ENCODE measurements around the gene CDR2L.
"Not testable (repeated sequence)": the region's sequence is repeated elsewhere in the genome, so short reads cannot be mapped to it uniquely, and the experiment has no call there.

CDR2L gene

GRCh38 chr17:75036643-75037268 lies 49.3 kb downstream of the CDR2L start:
- no peak for FAIRE-seq
- DNase-seq (ENCODE audit: low spot score) = no peak

DNA sequence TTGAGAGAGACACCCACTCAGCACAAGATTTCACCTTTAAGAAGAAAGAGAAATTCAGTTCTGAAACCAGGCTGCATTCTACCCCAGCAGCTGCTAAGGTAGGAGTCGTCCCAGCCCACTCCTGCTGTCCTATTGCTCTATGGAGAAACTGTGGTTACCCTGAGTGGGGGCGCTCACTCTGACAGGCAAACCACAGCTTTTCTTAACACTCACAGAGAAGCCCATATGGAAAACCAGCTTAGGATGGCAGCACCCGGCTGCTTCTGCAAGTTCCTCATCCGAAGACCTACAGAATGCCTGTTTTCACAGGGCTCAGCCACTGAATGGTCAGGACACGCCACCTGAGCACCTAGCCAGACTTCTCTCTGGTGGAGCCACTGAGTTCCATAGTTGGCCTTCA lies 51.8 kb downstream of the CDR2L start:
- FAIRE-seq = no peak
- no peak for DNase-seq (ENCODE audit: low spot score)

DNA sequence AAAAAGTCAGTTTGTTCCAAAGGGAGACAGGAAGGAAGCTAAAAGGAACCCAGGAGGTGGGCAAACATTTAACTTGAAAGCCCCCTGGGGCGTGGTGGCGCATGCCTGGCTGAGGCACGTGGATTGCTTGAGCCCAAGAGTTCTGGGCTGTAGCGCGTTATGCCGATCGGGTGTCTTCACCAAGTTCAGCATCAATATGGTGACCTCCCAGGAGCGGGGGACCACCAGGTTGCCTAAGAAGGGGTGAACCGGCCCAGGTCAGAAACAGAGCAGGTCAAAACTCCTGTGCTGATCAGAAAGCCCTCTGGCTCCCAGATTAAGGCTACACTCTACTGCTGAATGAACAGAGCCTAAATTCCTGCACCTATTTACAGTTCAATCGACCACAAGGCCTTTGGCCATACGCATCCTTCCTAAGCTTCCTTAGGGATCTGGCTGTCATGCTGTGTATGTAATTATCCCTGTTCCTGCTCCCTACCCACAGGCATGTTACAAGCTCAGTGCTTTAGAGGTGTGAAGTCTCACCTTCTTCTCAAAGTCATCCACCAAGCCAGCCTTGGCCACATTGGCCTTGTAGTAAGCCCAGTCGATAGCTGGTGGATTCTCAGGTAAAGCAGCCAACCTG lies 54.3 kb downstream of the CDR2L start:
- FAIRE-seq = no peak
- DNase-seq (ENCODE audit: low spot score) = no peak

DNA sequence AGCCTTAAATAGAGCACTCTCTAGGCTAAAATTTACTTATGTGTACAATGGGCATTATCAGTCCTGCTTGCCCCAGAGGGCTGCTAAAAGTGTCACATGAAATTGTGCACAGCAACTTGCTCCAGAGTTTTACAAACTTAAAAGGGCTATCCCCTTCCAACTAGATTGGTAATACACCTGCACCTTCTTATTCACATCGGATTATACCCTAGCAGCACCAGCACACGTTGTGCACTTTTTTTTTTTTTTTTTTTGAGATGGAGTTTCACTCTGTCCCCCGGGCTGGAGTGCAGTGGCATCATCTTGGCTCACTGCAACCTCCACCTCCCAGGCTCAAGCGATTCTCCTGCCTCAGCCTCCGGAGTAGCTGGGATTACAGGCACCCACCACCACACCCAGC lies 56.4 kb downstream of the CDR2L start:
- not testable (repeated sequence) for FAIRE-seq; DNase-seq (ENCODE audit: low spot score)

- DNase-seq (ENCODE audit: low spot score) (no peak), FAIRE-seq (no peak)
These were observed 57.3 kb downstream of the CDR2L start for GRCh38 chr17:75044716-75045115.

DNA sequence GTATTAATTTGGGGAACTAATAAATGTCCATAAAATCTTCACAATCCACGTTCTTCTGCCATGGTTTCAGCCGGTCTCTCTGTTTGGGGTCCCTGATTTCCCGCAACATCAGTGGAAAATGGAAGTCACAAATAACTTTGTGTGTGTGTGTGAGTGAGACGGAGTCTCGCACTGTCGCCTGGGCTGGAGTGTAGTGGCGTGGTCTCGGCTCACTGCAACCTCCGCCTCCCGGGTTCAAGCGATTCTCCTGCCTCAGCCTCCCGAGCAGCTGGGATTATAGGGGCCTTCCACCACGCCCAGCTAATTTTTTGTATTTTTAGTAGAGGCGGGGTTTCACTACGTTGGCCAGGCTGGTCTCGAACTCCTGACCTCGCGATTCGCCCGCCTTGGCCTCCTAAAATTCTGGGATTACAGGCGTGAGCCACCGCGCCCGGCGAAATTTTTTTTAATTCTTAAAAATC lies 58.5 kb downstream of the CDR2L start:
- DNase-seq (ENCODE audit: low spot score); FAIRE-seq: not testable (repeated sequence)

DNA sequence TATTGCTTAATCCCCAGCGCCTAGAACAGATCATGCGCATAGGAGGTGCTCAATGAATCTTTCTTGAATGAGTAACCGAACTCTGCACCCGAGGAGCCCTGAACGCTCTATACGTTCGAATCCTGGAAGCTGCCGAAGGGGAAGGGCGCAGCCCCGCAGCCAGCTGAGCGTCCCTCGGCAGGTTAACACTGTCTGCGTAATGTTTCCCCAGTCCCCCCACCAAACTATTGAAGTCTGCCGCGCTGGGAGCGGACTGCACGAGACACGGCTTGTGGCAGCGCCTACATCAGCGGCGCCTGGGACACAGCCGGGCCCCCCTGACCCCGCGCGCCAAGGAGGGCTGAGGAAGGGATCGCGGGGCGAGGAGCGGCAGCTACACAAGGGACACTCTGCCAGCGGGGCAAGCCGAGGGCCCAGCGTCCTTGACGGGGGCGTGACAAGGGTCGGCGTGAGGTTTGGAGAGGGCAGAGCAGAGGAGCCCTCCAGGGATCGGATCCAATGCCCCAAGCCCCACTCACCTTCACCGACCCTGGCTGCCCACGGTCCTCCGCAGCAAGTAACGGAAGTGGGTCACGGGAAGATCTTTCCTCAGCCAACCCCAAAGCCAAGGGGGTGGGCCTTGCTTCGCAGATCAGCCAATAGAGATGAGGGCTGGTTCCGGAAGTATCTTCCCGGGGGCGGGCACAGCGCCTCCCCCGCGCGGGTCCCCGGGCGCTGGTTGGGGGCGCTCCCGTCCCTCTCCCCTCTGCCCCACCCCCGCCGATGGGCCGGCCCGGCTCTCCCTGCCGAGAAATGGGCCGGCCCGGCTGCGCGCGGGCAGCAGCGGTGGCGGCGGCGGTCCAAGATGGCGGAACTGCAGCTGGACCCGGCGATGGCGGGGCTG lies 59.2 kb downstream of the CDR2L start, which contains the start of the genes ATP5PD and KCTD2:
ATP5PD (minus strand) TSS at position 563 of the 883 bp plus-strand sequence. CDS start 4,319 bp downstream, outside the sequence.
KCTD2 (plus strand) TSS at position 819 of the 883 bp plus-strand sequence; CDS start at position 845, 26 bp downstream.
- peak; percentile 97 for FAIRE-seq
- DNase-seq (ENCODE audit: low spot score) = peak; percentile 99

- no peak for FAIRE-seq
- peak; percentile 38 for DNase-seq (ENCODE audit: low spot score)
These were observed 60.1 kb downstream of the CDR2L start for GRCh38 chr17:75047398-75048098.

DNA sequence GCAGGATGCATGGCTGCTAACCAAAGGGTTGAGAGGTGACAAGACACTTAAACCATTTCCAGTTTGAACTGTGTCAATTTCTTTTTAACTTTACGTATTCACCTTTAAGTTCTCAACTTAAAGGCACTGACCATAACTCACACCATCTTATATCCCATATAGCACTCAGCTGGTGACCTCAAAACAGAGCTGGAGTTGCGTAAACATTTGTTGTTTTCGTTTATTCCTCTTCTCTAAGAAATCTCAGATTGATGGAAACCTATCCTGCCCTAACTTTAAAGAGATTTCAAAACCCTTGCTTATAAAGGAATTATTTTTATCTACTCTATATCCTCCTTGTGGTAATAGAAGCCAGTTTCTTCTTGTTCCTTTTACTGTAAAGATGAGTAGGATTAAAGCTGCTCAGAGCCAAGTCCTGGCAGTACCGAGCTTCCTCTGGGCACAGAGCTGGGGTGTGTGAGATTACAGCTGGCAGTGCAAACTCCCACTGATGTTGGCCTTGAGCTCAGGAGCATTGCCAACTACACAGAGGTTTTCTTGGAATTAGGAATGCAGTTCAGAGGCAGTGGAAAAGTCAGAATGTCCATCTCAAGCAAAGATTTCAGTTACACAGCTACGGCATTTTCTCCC lies 60.9 kb downstream of the CDR2L start:
- no peak for FAIRE-seq
- DNase-seq (ENCODE audit: low spot score) = no peak

DNA sequence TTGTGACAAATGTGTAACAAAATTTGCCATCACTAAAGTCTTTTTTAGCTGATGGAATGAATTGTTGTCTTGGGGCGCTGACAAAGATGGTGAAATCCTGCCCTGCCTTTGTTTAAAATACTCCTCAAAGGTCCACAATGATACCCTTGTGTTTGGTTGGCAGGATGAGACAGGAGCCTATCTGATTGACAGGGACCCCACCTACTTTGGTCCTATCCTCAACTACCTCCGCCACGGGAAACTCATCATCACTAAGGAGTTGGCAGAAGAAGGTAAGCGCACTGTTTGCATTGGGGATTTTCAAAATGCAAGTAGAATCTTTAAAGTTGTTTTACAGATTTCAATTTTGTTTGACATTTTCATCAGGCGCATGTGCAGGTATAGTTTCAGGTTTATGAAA lies 61.6 kb downstream of the CDR2L start:
- no peak for FAIRE-seq
- DNase-seq (ENCODE audit: low spot score) = no peak

DNA sequence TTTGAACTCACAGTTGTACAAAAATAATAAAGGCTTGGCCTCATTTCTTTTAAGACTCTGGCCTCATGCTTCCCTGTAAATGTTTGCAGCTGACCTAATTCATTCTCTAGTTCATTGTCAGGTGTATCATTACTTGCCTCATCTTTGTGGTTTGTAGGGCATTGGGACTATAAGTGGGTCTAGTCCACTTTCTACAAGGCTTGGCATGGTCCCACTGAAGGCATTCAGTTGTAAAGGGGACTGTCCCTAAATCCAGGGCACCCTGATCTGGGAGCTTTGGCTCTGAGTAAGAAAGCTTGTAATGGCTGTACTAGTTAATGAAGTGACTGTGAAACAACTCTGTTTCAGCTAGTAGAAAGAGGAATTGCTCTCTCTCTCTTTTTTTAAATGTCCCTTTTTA lies 62.3 kb downstream of the CDR2L start:
- DNase-seq (ENCODE audit: low spot score) = no peak
- no peak for FAIRE-seq

DNA sequence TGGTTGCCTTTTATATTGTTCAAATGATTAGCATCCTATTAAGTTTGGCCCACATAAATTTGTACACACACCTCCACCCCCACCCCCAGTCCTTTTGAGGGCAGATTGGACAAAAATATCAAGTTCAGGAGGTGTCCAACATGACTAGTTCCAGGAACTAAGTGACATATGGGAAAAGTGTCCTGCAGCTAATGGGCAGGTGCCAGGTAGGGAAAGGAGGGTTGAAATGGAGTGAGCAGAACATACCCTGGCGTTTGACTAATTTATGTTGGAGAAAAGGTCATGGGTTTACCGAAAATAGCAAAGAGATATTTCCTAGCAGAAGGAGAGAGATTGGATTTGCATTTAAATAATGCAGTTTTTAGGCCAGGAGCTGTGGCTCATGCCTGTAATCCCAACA lies 64.5 kb downstream of the CDR2L start:
- FAIRE-seq (no peak), DNase-seq (ENCODE audit: low spot score) (no peak)

Data from urothelium cell line (cell line).